GM23248 (cell line): Measurements from ENCODE around the gene FCER1G. TPM values are rescaled to one million over a fixed set of nuclear protein-coding genes. Genes with fewer than 3 reads are reported as not detected.

Experiments used
- DNase-seq: peaks from one replicate; pipeline ENCODE4 v3.0.0-alpha.2; 2015
- H2AFZ ChIP-seq: fragments of 200-600 bp; sonication (generic); 2 replicates; pipeline ENCODE4 v1.6.1; 2016; ENCODE audit warnings: antibody characterized with exemption
- H3F3A ChIP-seq: fragments of 200-600 bp; sonication (generic); 2 replicates; pipeline ENCODE4 v1.6.1; 2016; ENCODE audit warnings: mild to moderate bottlenecking, antibody characterized with exemption, mixed run types; ENCODE audit not compliant: insufficient read depth
- H3K27ac ChIP-seq: fragments of 200-600 bp; sonication (generic); 2 replicates; pipeline ENCODE4 v1.5.1; 2016; ENCODE audit warnings: mild to moderate bottlenecking
- H3K27me3 ChIP-seq: fragments of 200-600 bp; sonication (generic); replicated peaks from 2 replicates; pipeline ENCODE4 v1.6.1; 2016; ENCODE audit warnings: mild to moderate bottlenecking; ENCODE audit not compliant: insufficient read depth
- H3K36me3 ChIP-seq: fragments of 200-600 bp; sonication (generic); 2 replicates; pipeline ENCODE4 v1.6.1; 2016; ENCODE audit warnings: low read depth, mild to moderate bottlenecking
- H3K4me1 ChIP-seq: fragments of 200-600 bp; sonication (generic); 2 replicates; pipeline ENCODE4 v1.6.1; 2016; ENCODE audit warnings: mild to moderate bottlenecking; ENCODE audit not compliant: insufficient read depth
- H3K4me2 ChIP-seq: fragments of 200-600 bp; sonication (generic); one replicate; pipeline ENCODE4 v1.6.1; 2016; ENCODE audit warnings: mild to moderate bottlenecking; ENCODE audit not compliant: unreplicated experiment
- H3K4me3 ChIP-seq: fragments of 200-600 bp; sonication (generic); 2 replicates; pipeline ENCODE4 v1.5.1; 2016; ENCODE audit warnings: mild to moderate bottlenecking
- H3K79me2 ChIP-seq: fragments of 200-600 bp; sonication (generic); 2 replicates; pipeline ENCODE4 v1.6.1; 2016; ENCODE audit warnings: mild to moderate bottlenecking; ENCODE audit not compliant: insufficient read depth
- H3K9ac ChIP-seq: fragments of 200-600 bp; sonication (generic); 2 replicates; pipeline ENCODE4 v1.6.1; 2016; ENCODE audit warnings: mild to moderate bottlenecking
- H3K9me2 ChIP-seq: fragments of 200-600 bp; sonication (generic); 2 replicates; pipeline ENCODE4 v1.6.1; 2016; ENCODE audit warnings: mixed run types, mild to moderate bottlenecking, moderate library complexity; ENCODE audit not compliant: insufficient read depth
- H3K9me3 ChIP-seq: fragments of 200-600 bp; sonication (generic); one replicate; pipeline ENCODE4 v1.6.1; 2017; ENCODE audit warnings: low read depth
- H4K20me1 ChIP-seq: fragments of 200-600 bp; sonication (generic); 2 replicates; pipeline ENCODE4 v1.6.0; 2016; ENCODE audit not compliant: insufficient read depth
- EZH2 ChIP-seq: fragments of 200-600 bp; sonication (generic); IDR thresholded peaks from 2 replicates; pipeline ENCODE4 v1.6.1; 2018; ENCODE audit warnings: antibody characterized with exemption, mild to moderate bottlenecking; ENCODE audit not compliant: insufficient read depth, poor library complexity, severe bottlenecking
- EZH2phosphoT487 ChIP-seq: fragments of 200-600 bp; sonication (generic); IDR thresholded peaks from 2 replicates; pipeline ENCODE4 v1.6.1; 2018; ENCODE audit warnings: antibody characterized with exemption, moderate library complexity, mild to moderate bottlenecking, low read depth; ENCODE audit not compliant: insufficient read depth
- WGBS, 2 experiments: methylation state at CpG; one replicate each; pipeline ENCODE4 v1.1.6; 2015 to 2017; ENCODE audit warnings: low lambda C conversion rate in 2 of 2, low coverage in 1 of 2; ENCODE audit errors: missing lambda C conversion rate in 2 of 2; 5-methylcytosine and 5-hydroxymethylcytosine counted together
- in situ Hi-C: fragments of 300-500 bp; cut with MboI; formaldehyde crosslinking; loops from 2 replicates; pipeline ENCODE4 v1.15.0; 2020
- polyA plus RNA-seq: library from polyadenylated mRNA; unstranded; fragments of >200 nt; fragmentation: Nextera tagmentation; extraction: Ambion mirVana; gene quantifications from 2 replicates; pipeline ENCODE4 v1.2.1, GENCODE V29; 2016
- total RNA-seq: library from RNA; depleted of rRNA; stranded (reverse); fragments of >200 nt; shearing (Covaris generic); gene quantifications from 2 replicates; pipeline ENCODE4 v1.2.3, GENCODE V29; 2014

Gene FCER1G
- total and polyA plus RNA-seq, 2 experiments from 2014 or later, result 0.49 TPM; not detected in 1

- Histone ChIP-seq H3K79me2 (peaks cover 58% of the 10 kb centered on the region), H3F3A (peaks cover 43% of the 10 kb centered on the region), H3K4me2 (peak overlapping the region; percentile 98), H2AFZ (peak overlapping the region; percentile 39; the same call in 1 of the 2 replicates), H3K4me3 (0 out of 2 replicates have a peak overlapping the region, but pooled peaks have one; percentile 82), H3K36me3 (peaks cover 12% of the 10 kb centered on the region; the same call in 1 of the 2 replicates), H3K9ac (peak overlapping the region; percentile 98), H3K27me3 (no peaks in the 10 kb centered on the region), H3K4me1 (peaks cover 57% of the 10 kb centered on the region), H3K27ac (peak overlapping the region; percentile 100), H4K20me1 (no peaks in the 10 kb centered on the region), H3K9me2 (no peaks in the 10 kb centered on the region), H3K9me3 (no peaks in the 10 kb centered on the region)
- DNase-seq, result no peak
- in situ Hi-C loops, result no loop called here
- TF ChIP-seq EZH2, result no peak
- TF ChIP-seq EZH2phosphoT487, result no peak
- 65 to 66% methylated on average over 5 of the region's 5 CpGs for WGBS, 2 experiments
Measured at GRCh38 chr1:161199506-161200139, 15.5 kb upstream of the FCER1G start.

- TF ChIP-seq EZH2 (no peak), EZH2phosphoT487 (no peak)
- Histone ChIP-seq H3K27ac (peak overlapping the region; percentile 97), H3F3A (peaks cover 47% of the 10 kb centered on the region), H3K9ac (peak overlapping the region; percentile 90), H3K79me2 (peaks cover 58% of the 10 kb centered on the region), H3K4me3 (no peak overlapping the region; the same call in 1 of the 2 replicates), H3K4me1 (peaks cover 57% of the 10 kb centered on the region), H3K27me3 (no peaks in the 10 kb centered on the region), H4K20me1 (no peaks in the 10 kb centered on the region), H3K9me2 (no peaks in the 10 kb centered on the region), H3K9me3 (no peaks in the 10 kb centered on the region), H3K36me3 (peaks cover 12% of the 10 kb centered on the region; the same call in 1 of the 2 replicates), H3K4me2 (peak overlapping the region; percentile 84), H2AFZ (peak overlapping the region; percentile 63; the same call in 1 of the 2 replicates)
- in situ Hi-C loops, result no loop called here
- DNase-seq, result no peak
- 69 to 71% methylated on average over 5 of the region's 5 CpGs for WGBS, 2 experiments
Measured at GRCh38 chr1:161200421-161200991, 14.6 kb upstream of the FCER1G start.

- Histone ChIP-seq H3K4me3 (peak overlapping the region; percentile 91), H3K4me2 (peak overlapping the region; percentile 84), H4K20me1 (no peaks in the 10 kb centered on the region), H3K9me2 (no peaks in the 10 kb centered on the region), H3F3A (peaks cover 49% of the 10 kb centered on the region), H3K79me2 (peaks cover 58% of the 10 kb centered on the region), H3K9ac (peak overlapping the region; percentile 90), H3K27ac (peak overlapping the region; percentile 97), H3K27me3 (no peaks in the 10 kb centered on the region), H3K4me1 (peaks cover 50% of the 10 kb centered on the region), H2AFZ (peak overlapping the region; percentile 63), H3K36me3 (peaks cover 14% of the 10 kb centered on the region; the same call in 1 of the 2 replicates), H3K9me3 (no peaks in the 10 kb centered on the region)
- 2 to 3% methylated on average over 13 of the region's 13 CpGs for WGBS, 2 experiments
- in situ Hi-C loops, result no loop called here
- peak; percentile 86 for DNase-seq
- TF ChIP-seq EZH2phosphoT487 (no peak), EZH2 (no peak)
Measured at GRCh38 chr1:161200992-161201835, 13.9 kb upstream of the FCER1G start.

GRCh38 chr1:161201836-161202712 lies 13.0 kb upstream of the FCER1G start, which contains the start of gene NDUFS2:
NDUFS2 (plus strand) TSS chr1:161202367; CDS start chr1:161202386, 19 bp downstream.
- peak; percentile 100 for DNase-seq

More at GRCh38 chr1:161201836-161202712, 13.0 kb upstream of the FCER1G start, which contains the start of gene NDUFS2:
- Histone ChIP-seq H3K9me2 (no peaks in the 10 kb centered on the region), H3K4me1 (peaks cover 46% of the 10 kb centered on the region), H3K4me3 (peak within 1 kb of the TSS; percentile 91), H3K27ac (peak within 1 kb of the TSS; percentile 97), H4K20me1 (no peaks in the 10 kb centered on the region), H3K9ac (peak within 1 kb of the TSS; percentile 90), H3K79me2 (peaks cover 56% of the 10 kb centered on the region), H3K9me3 (no peaks in the 10 kb centered on the region), H3K4me2 (peak within 1 kb of the TSS; percentile 87), H2AFZ (peak within 1 kb of the TSS; percentile 74), H3F3A (peaks cover 42% of the 10 kb centered on the region), H3K27me3 (no peaks in the 10 kb centered on the region), H3K36me3 (peaks cover 14% of the 10 kb centered on the region; the same call in 1 of the 2 replicates)
- 1% methylated on average over 53 of the region's 53 CpGs for WGBS, 2 experiments
- in situ Hi-C loops, result no loop called here
- TF ChIP-seq EZH2 (no peak), EZH2phosphoT487 (no peak)
